K562 (cell line): ENCODE data around the gene ARMC2. TPM values are rescaled to one million over a fixed set of nuclear protein-coding genes. Genes with fewer than 3 reads are reported as not detected.

ENCODE experiments used
- FIP1L1 ChIP-seq: fragments of 200-400 bp; formaldehyde crosslinking; IDR thresholded peaks from 2 replicates; pipeline ENCODE4 v1.6.1; 2018; ENCODE audit warnings: mild to moderate bottlenecking, low read depth, low read length; ENCODE audit not compliant: poor library complexity, severe bottlenecking
- MYNN ChIP-seq, 2 experiments: sonication (generic); formaldehyde crosslinking in 1 of 2; IDR thresholded peaks; 2 replicates each; pipeline versions ENCODE4 v1.5.0 to v1.6.1; 2016 to 2020; ENCODE audit warnings: antibody characterized with exemption in 1 of 2, missing genetic modification reagents in 1 of 2
- TCF7L2 ChIP-seq: fragments of 150-350 bp; IDR thresholded peaks from 2 replicates; pipeline ENCODE4 v1.6.1; 2016; ENCODE audit warnings: low read depth, mild to moderate bottlenecking, low read length, moderate library complexity
- polyA plus RNA-seq, 8 experiments: library from polyadenylated mRNA; depleted of rRNA in 4 of 8; stranded (reverse) in 5 of 8; unstranded in 3 of 8; fragments of >200 nt; fragmentation: Nextera tagmentation in 2 of 8; fragmentation: Illumina TruSeq in 1 of 8; extraction: Ambion mirVana in 2 of 8; extraction: Trizol in 1 of 8; gene quantifications; 2 replicates each; pipeline versions ENCODE4 v1.2.1 to v1.2.3, GENCODE V29; 2011 to 2014; ENCODE audit warnings: inconsistent platforms in 1 of 8, missing spikeins in 1 of 8
- total RNA-seq, 7 experiments: library from RNA; depleted of rRNA in 6 of 7; stranded (reverse); fragments of >200 nt in 6 of 7; fragmentation: Illumina TruSeq in 2 of 7; extraction: Trizol in 2 of 7; gene quantifications; 2 replicates each; pipeline versions ENCODE4 v1.2.1 to v1.2.3, GENCODE V29; 2011 to 2021; ENCODE audit warnings: low replicate concordance in 1 of 7
- TF ChIP-seq, protein P1 (sequence below): fragments of 450-650 bp; IDR thresholded peaks from 2 replicates; pipeline ENCODE4 v1.6.1; 2016
- TF ChIP-seq, protein P2 (sequence below): fragments of 200-800 bp; sonication (Bioruptor generic); IDR thresholded peaks from 2 replicates; pipeline ENCODE4 v1.6.1; 2016; ENCODE audit warnings: missing genetic modification characterization, missing compliant biosample characterization

Gene ARMC2
- total and polyA plus RNA-seq, 9 of the 15 experiments (the other 6 are each of a cell fraction or from before 2014, with no cell fraction given) = 0.14 to 3.0 (median 0.82) TPM

DNA sequence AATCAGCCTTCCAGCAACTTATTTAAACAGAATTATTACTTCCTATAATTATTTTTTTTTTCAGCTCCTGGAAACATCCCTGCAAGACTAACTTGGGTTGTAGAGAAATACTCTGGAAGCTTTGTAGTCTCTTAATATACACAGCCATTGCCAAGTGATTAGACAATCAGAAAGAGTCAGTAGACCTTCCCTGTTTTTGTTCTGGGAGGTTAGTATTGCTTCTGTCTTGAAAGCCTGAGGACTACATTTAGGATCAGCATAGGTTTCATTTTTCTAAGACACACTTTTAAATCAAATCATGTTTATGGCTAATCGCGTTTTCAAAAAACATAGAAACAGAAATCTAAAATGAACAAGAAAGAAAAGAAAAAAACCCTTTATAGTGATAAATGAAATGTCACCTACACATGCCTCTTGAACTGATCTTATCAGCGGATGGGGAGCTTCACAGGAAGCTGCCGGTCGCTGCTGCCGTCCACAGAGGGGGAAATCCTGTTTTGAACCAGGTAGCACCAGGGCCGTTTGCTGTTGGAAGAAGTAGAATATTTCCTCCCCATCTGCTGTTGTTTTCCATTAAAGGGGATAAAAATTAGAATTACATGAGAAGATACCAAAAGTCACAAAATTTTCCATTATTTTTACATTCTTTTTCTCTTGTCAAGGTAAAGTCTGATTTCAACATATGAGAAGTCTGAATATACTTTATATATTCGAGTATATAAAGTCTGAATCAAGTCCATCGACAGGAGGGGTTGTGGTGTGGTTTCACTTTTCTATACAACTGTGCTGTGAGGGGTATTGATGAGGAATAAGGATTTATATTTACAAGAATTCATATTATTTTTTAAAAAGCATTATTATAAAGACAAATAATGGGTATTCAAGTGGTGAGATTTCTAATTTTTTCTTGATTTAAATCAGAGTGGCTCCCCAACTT, 94.6 kb downstream of the ARMC2 start (continued):
- TF ChIP-seq MYNN (IDR thresholded peaks at IDR 0.05) (no peak), MYNN (CRISPR knock-in tag; IDR thresholded peaks at IDR 0.05) (no peak), FIP1L1 (no peak), TCF7L2 (no peak)
- TF ChIP-seq, protein P1, sequence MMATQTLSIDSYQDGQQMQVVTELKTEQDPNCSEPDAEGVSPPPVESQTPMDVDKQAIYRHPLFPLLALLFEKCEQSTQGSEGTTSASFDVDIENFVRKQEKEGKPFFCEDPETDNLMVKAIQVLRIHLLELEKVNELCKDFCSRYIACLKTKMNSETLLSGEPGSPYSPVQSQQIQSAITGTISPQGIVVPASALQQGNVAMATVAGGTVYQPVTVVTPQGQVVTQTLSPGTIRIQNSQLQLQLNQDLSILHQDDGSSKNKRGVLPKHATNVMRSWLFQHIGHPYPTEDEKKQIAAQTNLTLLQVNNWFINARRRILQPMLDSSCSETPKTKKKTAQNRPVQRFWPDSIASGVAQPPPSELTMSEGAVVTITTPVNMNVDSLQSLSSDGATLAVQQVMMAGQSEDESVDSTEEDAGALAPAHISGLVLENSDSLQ = peak; percentile 32; the same call in 1 of the 2 replicates
- TF ChIP-seq, protein P2, sequence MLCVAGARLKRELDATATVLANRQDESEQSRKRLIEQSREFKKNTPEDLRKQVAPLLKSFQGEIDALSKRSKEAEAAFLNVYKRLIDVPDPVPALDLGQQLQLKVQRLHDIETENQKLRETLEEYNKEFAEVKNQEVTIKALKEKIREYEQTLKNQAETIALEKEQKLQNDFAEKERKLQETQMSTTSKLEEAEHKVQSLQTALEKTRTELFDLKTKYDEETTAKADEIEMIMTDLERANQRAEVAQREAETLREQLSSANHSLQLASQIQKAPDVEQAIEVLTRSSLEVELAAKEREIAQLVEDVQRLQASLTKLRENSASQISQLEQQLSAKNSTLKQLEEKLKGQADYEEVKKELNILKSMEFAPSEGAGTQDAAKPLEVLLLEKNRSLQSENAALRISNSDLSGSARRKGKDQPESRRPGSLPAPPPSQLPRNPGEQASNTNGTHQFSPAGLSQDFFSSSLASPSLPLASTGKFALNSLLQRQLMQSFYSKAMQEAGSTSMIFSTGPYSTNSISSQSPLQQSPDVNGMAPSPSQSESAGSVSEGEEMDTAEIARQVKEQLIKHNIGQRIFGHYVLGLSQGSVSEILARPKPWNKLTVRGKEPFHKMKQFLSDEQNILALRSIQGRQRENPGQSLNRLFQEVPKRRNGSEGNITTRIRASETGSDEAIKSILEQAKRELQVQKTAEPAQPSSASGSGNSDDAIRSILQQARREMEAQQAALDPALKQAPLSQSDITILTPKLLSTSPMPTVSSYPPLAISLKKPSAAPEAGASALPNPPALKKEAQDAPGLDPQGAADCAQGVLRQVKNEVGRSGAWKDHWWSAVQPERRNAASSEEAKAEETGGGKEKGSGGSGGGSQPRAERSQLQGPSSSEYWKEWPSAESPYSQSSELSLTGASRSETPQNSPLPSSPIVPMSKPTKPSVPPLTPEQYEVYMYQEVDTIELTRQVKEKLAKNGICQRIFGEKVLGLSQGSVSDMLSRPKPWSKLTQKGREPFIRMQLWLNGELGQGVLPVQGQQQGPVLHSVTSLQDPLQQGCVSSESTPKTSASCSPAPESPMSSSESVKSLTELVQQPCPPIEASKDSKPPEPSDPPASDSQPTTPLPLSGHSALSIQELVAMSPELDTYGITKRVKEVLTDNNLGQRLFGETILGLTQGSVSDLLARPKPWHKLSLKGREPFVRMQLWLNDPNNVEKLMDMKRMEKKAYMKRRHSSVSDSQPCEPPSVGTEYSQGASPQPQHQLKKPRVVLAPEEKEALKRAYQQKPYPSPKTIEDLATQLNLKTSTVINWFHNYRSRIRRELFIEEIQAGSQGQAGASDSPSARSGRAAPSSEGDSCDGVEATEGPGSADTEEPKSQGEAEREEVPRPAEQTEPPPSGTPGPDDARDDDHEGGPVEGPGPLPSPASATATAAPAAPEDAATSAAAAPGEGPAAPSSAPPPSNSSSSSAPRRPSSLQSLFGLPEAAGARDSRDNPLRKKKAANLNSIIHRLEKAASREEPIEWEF (CRISPR knock-in tag) = no peak
